C4-2B (cell line): ENCODE data around the gene ANKRD16.

Experiments used
- CTCF ChIP-seq: fragments of 450-650 bp; conservative IDR thresholded peaks from 2 replicates; pipeline ENCODE4 v1.5.1; 2017; ENCODE audit warnings: mild to moderate bottlenecking
- ZFX ChIP-seq: fragments of 450-650 bp; IDR thresholded peaks from 2 replicates; pipeline ENCODE4 v1.6.1; 2017

GRCh38 chr10:5893321-5893720 is 3.6 kb upstream of the ANKRD16 start:
- no peak for TF ChIP-seq CTCF
- TF ChIP-seq ZFX: no peak
